Activated CD4-positive, alpha-beta T cell treated with anti-CD3 and anti-CD28 coated beads for 36 hours (primary cell): Measurements from ENCODE around the gene TMEM200A. TPM values are rescaled to one million over a fixed set of nuclear protein-coding genes. Genes with fewer than 3 reads are reported as not detected.

ENCODE experiments used
- total RNA-seq, 2 experiments: library from RNA; stranded (reverse); gene quantifications; one replicate each; pipeline ENCODE4 v1.2.3, GENCODE V29; 2021

Gene TMEM200A
- total RNA-seq, 2 experiments from 2014 or later, result 0.14 to 0.21 TPM

Other genes starting within 250 kb of the TMEM200A start
- gene SAMD3, start 143.1 kb upstream of the TMEM200A start, total RNA-seq, result 1 to 10 TPM; 1.8 to 2.4 TPM